HG02642 (cell line): ENCODE data around the gene CALU.

ENCODE experiments used
- ATAC-seq: cut with Tn5 transposase; IDR thresholded peaks from one replicate; pipeline ENCODE4 v1.9.1; 2021; ENCODE audit warnings: mild to moderate bottlenecking; ENCODE audit not compliant: unreplicated experiment, poor library complexity

The CALU gene

GRCh38 chr7:128739048-128739962, at the start of gene CALU:
CALU (plus strand) TSS chr7:128739359; CDS start chr7:128748584, 9,225 bp downstream.
- peak; percentile 98 for ATAC-seq

GRCh38 chr7:128691227-128691626, 47.9 kb upstream of the CALU start:
- ATAC-seq, result no peak

GRCh38 chr7:128692623-128693270, 46.4 kb upstream of the CALU start:
- ATAC-seq, result no peak

- ATAC-seq, result no peak
These were observed 45.7 kb upstream of the CALU start for GRCh38 chr7:128693373-128694015.

GRCh38 chr7:128694738-128695137, 44.4 kb upstream of the CALU start:
- ATAC-seq, result no peak

- ATAC-seq, result no peak
These were observed 41.8 kb upstream of the CALU start for GRCh38 chr7:128697302-128697905.

- ATAC-seq, result no peak
These were observed 39.9 kb upstream of the CALU start for GRCh38 chr7:128699196-128699712.

- no peak for ATAC-seq
These were observed 39.3 kb upstream of the CALU start for GRCh38 chr7:128699895-128700294.

- ATAC-seq, result no peak
These were observed 37.9 kb upstream of the CALU start for GRCh38 chr7:128701062-128701785.

- ATAC-seq, result no peak
These were observed 35.4 kb upstream of the CALU start for GRCh38 chr7:128703609-128704241.

GRCh38 chr7:128705891-128706333, 33.2 kb upstream of the CALU start:
- ATAC-seq, result no peak

- ATAC-seq, result no peak
These were observed 31.4 kb upstream of the CALU start for GRCh38 chr7:128707752-128708151.

- ATAC-seq, result no peak
These were observed 30.9 kb upstream of the CALU start for GRCh38 chr7:128708235-128708634.

GRCh38 chr7:128708824-128709223, 30.3 kb upstream of the CALU start:
- ATAC-seq, result no peak

- no peak for ATAC-seq
These were observed 28.7 kb upstream of the CALU start for GRCh38 chr7:128710481-128710880.

GRCh38 chr7:128713794-128714193, 25.4 kb upstream of the CALU start:
- ATAC-seq, result no peak

GRCh38 chr7:128714701-128715495, 24.3 kb upstream of the CALU start:
- ATAC-seq, result no peak

- ATAC-seq, result no peak
These were observed 20.1 kb upstream of the CALU start for GRCh38 chr7:128718967-128719642.
